Measurements from ENCODE around the gene KIF5C. TPM values are rescaled to one million over a fixed set of nuclear protein-coding genes. Genes with fewer than 3 reads are reported as not detected.
A peak's percentile ranks its signal among the peaks of the same experiment; 100 is the strongest.

The KIF5C gene
- total and polyA plus RNA-seq, 2 of the 13 experiments (the other 11 are each of a cell fraction or from before 2014, with no cell fraction given), result 0.15 to 0.20 TPM

GRCh38 chr2:149038442-149039212 lies 163.6 kb downstream of the KIF5C start, which contains the start of gene LYPD6B:
TSS of gene LYPD6B (plus strand) at chr2:149038699. CDS start at chr2:149130949, 92,250 bp downstream.
- Histone ChIP-seq H3K36me3 (replicated peaks in 1 of 2; ENCODE audit: control insufficient read depth in 1 of 2, insufficient read depth in 2 of 2, low read length in 2 of 2) (no peaks in the 10 kb centered on the region), H3K79me2 (ENCODE audit: insufficient read depth, low read length) (no peaks in the 10 kb centered on the region), H3K27me3 (ENCODE audit: control insufficient read depth in 1 of 2, insufficient read depth in 2 of 2, low read length in 2 of 2) (peaks cover 1 to 37% of the 10 kb centered on the region in 2 experiments; a peak in 4 of 5 replicates), H2AFZ (ENCODE audit: low read length) (no peak within 1 kb of the TSS), H3K9me3 (ENCODE audit: low read length) (no peaks in the 10 kb centered on the region), H3K4me1 (ENCODE audit: insufficient read depth, low read length) (peaks cover 11% of the 10 kb centered on the region; the same call in 1 of the 2 replicates), H3K27ac (ENCODE audit: extremely low read length, insufficient read depth, low read length) (no peak within 1 kb of the TSS), H4K20me1 (ENCODE audit: insufficient read depth, low read length) (no peaks in the 10 kb centered on the region), H3K4me3 (replicated peaks in 1 of 3; ENCODE audit: insufficient read depth in 1 of 3, low read depth in 2 of 3, low read length in 3 of 3) (peak within 1 kb of the TSS in 2 of 3 experiments; percentile 20 to 59; a peak in 3 of 6 replicates), H3K9ac (ENCODE audit: insufficient read depth, low read depth, low read length) (no peak within 1 kb of the TSS), H3K4me2 (ENCODE audit: low read depth, low read length) (peak within 1 kb of the TSS; percentile 66)
- intact Hi-C loops (cut with micrococcal nuclease; ENCODE audit: unreplicated experiment), result no loop called here
- ChIA-PET POLR2A (no interaction called here), CTCF (ENCODE audit: low intra/inter-chr PET ratio, low total read pairs) (no interaction called here)
- in situ Hi-C loops (cut with HindIII; ENCODE audit: extremely low pct_ligation_motif_present, low pct_unique_long_range_greater_than_20kb), result no loop called here
- no TSS peak for BruUV-seq (replicated peaks)
- WGBS (ENCODE audit: low lambda C conversion rate), result 7% methylated on average over 22 of the region's 85 CpGs
- no peak for FAIRE-seq
- DNase-seq (ENCODE audit: low spot score), result no peak
- peak; percentile 82 for ATAC-seq
- peak; percentile 36; the same call in 1 of the 2 replicates for TF ChIP-seq ZNF687 (CRISPR knock-in tag; IDR thresholded peaks at IDR 0.05)
- TF ChIP-seq ZNF563 (CRISPR knock-in tag; IDR thresholded peaks at IDR 0.05), result peak; percentile 21; the same call in 1 of the 2 replicates
- TF ChIP-seq UBTF (CRISPR knock-in tag; IDR thresholded peaks at IDR 0.05), result peak; percentile 20; the same call in 1 of the 2 replicates
- TF ChIP-seq SP4 (CRISPR knock-in tag; IDR thresholded peaks at IDR 0.05), result no peak
- no peak for TF ChIP-seq ELK4 (CRISPR knock-in tag; IDR thresholded peaks at IDR 0.05; ENCODE audit: borderline replicate concordance)
- TF ChIP-seq RNF2 (conservative IDR thresholded peaks at IDR 0.05; ENCODE audit: low read depth), result 0 out of 2 replicates have a peak, but pooled peaks have one; percentile 45
- TF ChIP-seq, protein P1, sequence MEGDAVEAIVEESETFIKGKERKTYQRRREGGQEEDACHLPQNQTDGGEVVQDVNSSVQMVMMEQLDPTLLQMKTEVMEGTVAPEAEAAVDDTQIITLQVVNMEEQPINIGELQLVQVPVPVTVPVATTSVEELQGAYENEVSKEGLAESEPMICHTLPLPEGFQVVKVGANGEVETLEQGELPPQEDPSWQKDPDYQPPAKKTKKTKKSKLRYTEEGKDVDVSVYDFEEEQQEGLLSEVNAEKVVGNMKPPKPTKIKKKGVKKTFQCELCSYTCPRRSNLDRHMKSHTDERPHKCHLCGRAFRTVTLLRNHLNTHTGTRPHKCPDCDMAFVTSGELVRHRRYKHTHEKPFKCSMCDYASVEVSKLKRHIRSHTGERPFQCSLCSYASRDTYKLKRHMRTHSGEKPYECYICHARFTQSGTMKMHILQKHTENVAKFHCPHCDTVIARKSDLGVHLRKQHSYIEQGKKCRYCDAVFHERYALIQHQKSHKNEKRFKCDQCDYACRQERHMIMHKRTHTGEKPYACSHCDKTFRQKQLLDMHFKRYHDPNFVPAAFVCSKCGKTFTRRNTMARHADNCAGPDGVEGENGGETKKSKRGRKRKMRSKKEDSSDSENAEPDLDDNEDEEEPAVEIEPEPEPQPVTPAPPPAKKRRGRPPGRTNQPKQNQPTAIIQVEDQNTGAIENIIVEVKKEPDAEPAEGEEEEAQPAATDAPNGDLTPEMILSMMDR (CRISPR knock-in tag; IDR thresholded peaks at IDR 0.05), result peak; percentile 11; the same call in 1 of the 2 replicates
- TF ChIP-seq, protein P2, sequence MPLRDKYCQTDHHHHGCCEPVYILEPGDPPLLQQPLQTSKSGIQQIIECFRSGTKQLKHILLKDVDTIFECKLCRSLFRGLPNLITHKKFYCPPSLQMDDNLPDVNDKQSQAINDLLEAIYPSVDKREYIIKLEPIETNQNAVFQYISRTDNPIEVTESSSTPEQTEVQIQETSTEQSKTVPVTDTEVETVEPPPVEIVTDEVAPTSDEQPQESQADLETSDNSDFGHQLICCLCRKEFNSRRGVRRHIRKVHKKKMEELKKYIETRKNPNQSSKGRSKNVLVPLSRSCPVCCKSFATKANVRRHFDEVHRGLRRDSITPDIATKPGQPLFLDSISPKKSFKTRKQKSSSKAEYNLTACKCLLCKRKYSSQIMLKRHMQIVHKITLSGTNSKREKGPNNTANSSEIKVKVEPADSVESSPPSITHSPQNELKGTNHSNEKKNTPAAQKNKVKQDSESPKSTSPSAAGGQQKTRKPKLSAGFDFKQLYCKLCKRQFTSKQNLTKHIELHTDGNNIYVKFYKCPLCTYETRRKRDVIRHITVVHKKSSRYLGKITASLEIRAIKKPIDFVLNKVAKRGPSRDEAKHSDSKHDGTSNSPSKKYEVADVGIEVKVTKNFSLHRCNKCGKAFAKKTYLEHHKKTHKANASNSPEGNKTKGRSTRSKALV (CRISPR knock-in tag; IDR thresholded peaks at IDR 0.05), result peak; percentile 79
- no peak for TF ChIP-seq TAF15 (IDR thresholded peaks at IDR 0.05; ENCODE audit: low read depth, low read length, poor library complexity, severe bottlenecking)
